Lower leg skin (tissue), 3 donors: ENCODE data around the gene PRDM10.

Experiments used
- POLR2A ChIP-seq, 2 donors: fragments of 450-650 bp; IDR thresholded peaks; one replicate each; pipeline ENCODE4 v1.6.1; 2016 to 2017; ENCODE audit warnings: antibody characterized with exemption in 2 of 2, mild to moderate bottlenecking in 1 of 2, moderate library complexity in 1 of 2
- TF ChIP-seq, protein P1 (sequence below), 3 donors: fragments of 450-650 bp; IDR thresholded peaks; one replicate each; pipeline ENCODE4 v1.5.1; 2016; ENCODE audit warnings: antibody characterized with exemption in 3 of 3, mild to moderate bottlenecking in 3 of 3, moderate library complexity in 2 of 3

DNA sequence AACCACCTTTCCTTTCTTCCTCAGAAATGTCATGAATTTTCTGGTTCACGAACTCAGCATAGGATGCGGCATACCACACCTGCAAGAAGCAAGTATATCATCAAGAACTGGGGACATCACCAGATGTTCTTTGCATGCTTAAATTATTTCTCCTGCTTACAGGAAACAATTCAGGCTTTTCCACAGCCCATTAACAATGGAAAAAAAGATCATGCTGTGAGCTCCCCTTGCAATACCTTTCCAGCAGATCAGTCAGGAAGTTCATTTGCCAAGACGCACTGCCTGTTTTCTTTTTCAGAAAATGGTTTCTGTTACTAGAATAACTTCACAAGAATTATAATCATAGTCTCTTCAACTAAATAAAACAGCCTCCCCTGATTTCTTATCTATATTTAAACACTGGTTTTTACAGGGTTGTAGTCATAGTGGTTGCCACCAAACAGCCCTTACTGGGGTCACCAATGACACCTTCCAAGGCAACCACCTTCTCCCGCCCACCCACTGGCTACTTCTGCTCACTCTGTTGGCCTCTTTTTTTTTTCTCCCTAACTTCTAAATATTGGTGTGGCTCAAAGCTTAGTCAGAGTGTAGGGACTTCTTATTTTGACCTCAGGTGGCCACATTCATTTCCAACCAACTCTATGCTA lies 64.9 kb downstream of the PRDM10 start:
- TF ChIP-seq, protein P1, sequence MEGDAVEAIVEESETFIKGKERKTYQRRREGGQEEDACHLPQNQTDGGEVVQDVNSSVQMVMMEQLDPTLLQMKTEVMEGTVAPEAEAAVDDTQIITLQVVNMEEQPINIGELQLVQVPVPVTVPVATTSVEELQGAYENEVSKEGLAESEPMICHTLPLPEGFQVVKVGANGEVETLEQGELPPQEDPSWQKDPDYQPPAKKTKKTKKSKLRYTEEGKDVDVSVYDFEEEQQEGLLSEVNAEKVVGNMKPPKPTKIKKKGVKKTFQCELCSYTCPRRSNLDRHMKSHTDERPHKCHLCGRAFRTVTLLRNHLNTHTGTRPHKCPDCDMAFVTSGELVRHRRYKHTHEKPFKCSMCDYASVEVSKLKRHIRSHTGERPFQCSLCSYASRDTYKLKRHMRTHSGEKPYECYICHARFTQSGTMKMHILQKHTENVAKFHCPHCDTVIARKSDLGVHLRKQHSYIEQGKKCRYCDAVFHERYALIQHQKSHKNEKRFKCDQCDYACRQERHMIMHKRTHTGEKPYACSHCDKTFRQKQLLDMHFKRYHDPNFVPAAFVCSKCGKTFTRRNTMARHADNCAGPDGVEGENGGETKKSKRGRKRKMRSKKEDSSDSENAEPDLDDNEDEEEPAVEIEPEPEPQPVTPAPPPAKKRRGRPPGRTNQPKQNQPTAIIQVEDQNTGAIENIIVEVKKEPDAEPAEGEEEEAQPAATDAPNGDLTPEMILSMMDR (IDR thresholded peaks at IDR 0.05) = no peak
- TF ChIP-seq POLR2A (IDR thresholded peaks at IDR 0.05) = no peak
